Neural cell (in vitro differentiated cells): ENCODE measurements around the gene ADD2. TPM values are rescaled to one million over a fixed set of nuclear protein-coding genes. Genes with fewer than 3 reads are reported as not detected.

Experiments used
- H2AFZ ChIP-seq: fragments of 200-600, 300-800 bp; sonication (generic), shearing (Covaris generic); 2 replicates; pipeline ENCODE4 v1.6.0; 2014; ENCODE audit warnings: low read depth, mild to moderate bottlenecking, antibody characterized with exemption, low read length, moderate library complexity
- H3F3A ChIP-seq: fragments of 200-600 bp; shearing (Covaris generic); 2 replicates; pipeline ENCODE4 v1.6.1; 2016; ENCODE audit warnings: mild to moderate bottlenecking, moderate library complexity, mixed read lengths, antibody characterized with exemption, low read length; ENCODE audit not compliant: insufficient read depth, poor library complexity, severe bottlenecking
- H3K27ac ChIP-seq: fragments of 200-600, 300-800 bp; sonication (generic), shearing (Covaris generic); 2 replicates; pipeline ENCODE4 v1.5.1; 2014; ENCODE audit warnings: mild to moderate bottlenecking, low read length, moderate library complexity
- H3K27me3 ChIP-seq: fragments of 300-800, 200-600 bp; sonication (generic), shearing (Covaris generic); 2 replicates; pipeline ENCODE4 v1.6.0; 2014; ENCODE audit warnings: mild to moderate bottlenecking, low read depth, low read length, moderate library complexity; ENCODE audit not compliant: insufficient read depth
- H3K36me3 ChIP-seq: fragments of 300-800, 200-600 bp; sonication (generic), shearing (Covaris generic); 2 replicates; pipeline ENCODE4 v1.5.1; 2014; ENCODE audit warnings: mild to moderate bottlenecking, antibody characterized with exemption, low read length, moderate library complexity; ENCODE audit not compliant: insufficient read depth
- H3K4me2 ChIP-seq: fragments of 300-800, 200-600 bp; sonication (generic), shearing (Covaris generic); 2 replicates; pipeline ENCODE4 v1.6.0; 2014; ENCODE audit warnings: mild to moderate bottlenecking, low read length
- H3K4me3 ChIP-seq: fragments of 300-800, 200-600 bp; sonication (generic), shearing (Covaris generic); 2 replicates; pipeline ENCODE4 v1.5.1; 2014; ENCODE audit warnings: mild to moderate bottlenecking, low read length, moderate library complexity
- H3K79me2 ChIP-seq: fragments of 200-600 bp; shearing (Covaris generic); replicated peaks from 2 replicates; pipeline ENCODE4 v1.6.0; 2014; ENCODE audit warnings: mild to moderate bottlenecking, low read length, moderate library complexity; ENCODE audit not compliant: insufficient read depth
- H3K9ac ChIP-seq: fragments of 300-800, 200-600 bp; sonication (generic), shearing (Covaris generic); 2 replicates; pipeline ENCODE4 v1.6.1; 2016; ENCODE audit warnings: mild to moderate bottlenecking, low read length, mixed read lengths
- H3K9me2 ChIP-seq: fragments of 200-600 bp; shearing (Covaris generic); 2 replicates; pipeline ENCODE4 v1.6.1; 2016; ENCODE audit warnings: mild to moderate bottlenecking, low read length, mixed read lengths; ENCODE audit not compliant: insufficient read depth
- H3K9me3 ChIP-seq: fragments of 200-600, 300-800 bp; sonication (generic), shearing (Covaris generic); 2 replicates; pipeline ENCODE4 v1.6.1; 2016; ENCODE audit warnings: mild to moderate bottlenecking, mixed run types, low read length, moderate library complexity, mixed read lengths
- H4K20me1 ChIP-seq: fragments of 200-600 bp; shearing (Covaris generic); 2 replicates; pipeline ENCODE4 v1.6.1; 2016; ENCODE audit warnings: mild to moderate bottlenecking, mixed run types; ENCODE audit not compliant: insufficient read depth
- CTCF ChIP-seq: fragments of 450-650 bp; IDR thresholded peaks from 2 replicates; pipeline ENCODE4 v1.5.1; 2014; ENCODE audit warnings: antibody characterized with exemption, mild to moderate bottlenecking, moderate library complexity; ENCODE audit not compliant: poor library complexity, severe bottlenecking
- EP300 ChIP-seq: fragments of 450-650 bp; conservative IDR thresholded peaks from 2 replicates; pipeline ENCODE4 v1.6.1; 2014; ENCODE audit warnings: antibody characterized with exemption, mild to moderate bottlenecking, moderate library complexity; ENCODE audit not compliant: poor library complexity, severe bottlenecking
- EZH2 ChIP-seq: fragments of 200-600, 300-800 bp; shearing (Covaris generic), sonication (generic); IDR thresholded peaks from 2 replicates; pipeline ENCODE4 v1.6.1; 2014; ENCODE audit warnings: antibody characterized with exemption, low read length, borderline replicate concordance, mild to moderate bottlenecking; ENCODE audit not compliant: insufficient read depth, poor library complexity, severe bottlenecking
- MXI1 ChIP-seq: fragments of 450-650 bp; conservative IDR thresholded peaks from 2 replicates; pipeline ENCODE4 v1.6.1; 2014; ENCODE audit warnings: antibody characterized with exemption, mild to moderate bottlenecking; ENCODE audit not compliant: poor library complexity, severe bottlenecking
- POLR2AphosphoS5 ChIP-seq: IDR thresholded peaks from 2 replicates; pipeline ENCODE4 v1.6.1; 2012
- RAD21 ChIP-seq: fragments of 450-650 bp; conservative IDR thresholded peaks from 2 replicates; pipeline ENCODE4 v1.6.1; 2014; ENCODE audit warnings: antibody characterized with exemption, mild to moderate bottlenecking, moderate library complexity
- REST ChIP-seq: IDR thresholded peaks from 2 replicates; pipeline ENCODE4 v1.6.1; 2012; ENCODE audit warnings: borderline replicate concordance
- SMC3 ChIP-seq: fragments of 450-650 bp; conservative IDR thresholded peaks from 2 replicates; pipeline ENCODE4 v1.6.1; 2014; ENCODE audit warnings: antibody characterized with exemption, mild to moderate bottlenecking, moderate library complexity; ENCODE audit not compliant: poor library complexity
- TAF1 ChIP-seq: IDR thresholded peaks from 2 replicates; pipeline ENCODE4 v1.6.1; 2012; ENCODE audit warnings: low read depth
- polyA plus RNA-seq: library from polyadenylated mRNA; depleted of rRNA; stranded (reverse); fragments of >200 nt; gene quantifications from 2 replicates; pipeline ENCODE4 v1.2.3, GENCODE V29; 2014

The ADD2 gene
- polyA plus RNA-seq, 1 donor from 2014 or later: 52.5 TPM

GRCh38 chr2:70630761-70631160, 137.2 kb downstream of the ADD2 start:
- no peak overlapping the region for H3K9ac ChIP-seq
- H3K79me2 ChIP-seq: no peaks in the 10 kb centered on the region
- H3K27ac ChIP-seq: no peak overlapping the region
- H3K4me3 ChIP-seq: no peak overlapping the region
- H2AFZ ChIP-seq: no peak overlapping the region
- no peak overlapping the region for H3K4me2 ChIP-seq
- TF ChIP-seq EZH2 (no peak), TAF1 (no peak), EP300 (no peak), CTCF (no peak), POLR2AphosphoS5 (no peak), REST (no peak), SMC3 (no peak), RAD21 (no peak), MXI1 (no peak)
- H3K27me3 ChIP-seq: no peaks in the 10 kb centered on the region
- H3K9me3 ChIP-seq: peaks cover 6% of the 10 kb centered on the region
- H4K20me1 ChIP-seq: no peaks in the 10 kb centered on the region
- H3K36me3 ChIP-seq: no peaks in the 10 kb centered on the region
- no peaks in the 10 kb centered on the region for H3K9me2 ChIP-seq
- H3F3A ChIP-seq: no peaks in the 10 kb centered on the region

GRCh38 chr2:70627211-70627898, 140.6 kb downstream of the ADD2 start:
- H3K79me2 ChIP-seq: no peaks in the 10 kb centered on the region
- no peak overlapping the region for H3K4me2 ChIP-seq
- no peaks in the 10 kb centered on the region for H4K20me1 ChIP-seq
- no peak for TF ChIP-seq EP300
- H3K36me3 ChIP-seq: no peaks in the 10 kb centered on the region
- H2AFZ ChIP-seq: no peak overlapping the region
- H3K9me3 ChIP-seq: no peaks in the 10 kb centered on the region
- no peak overlapping the region for H3K27ac ChIP-seq
- no peaks in the 10 kb centered on the region for H3K27me3 ChIP-seq
- H3K9me2 ChIP-seq: no peaks in the 10 kb centered on the region
- H3F3A ChIP-seq: no peaks in the 10 kb centered on the region
- no peak overlapping the region for H3K9ac ChIP-seq
- H3K4me3 ChIP-seq: no peak overlapping the region
